GM18951 (cell line): ENCODE data around the gene PTGES3L.
"Not testable (repeated sequence)": the region's sequence is repeated elsewhere in the genome, so short reads cannot be mapped to it uniquely, and the experiment has no call there.

Source experiments
- POLR2A ChIP-seq: IDR thresholded peaks from 4 replicates; pipeline ENCODE4 v1.6.1; 2011; ENCODE audit warnings: mild to moderate bottlenecking; ENCODE audit not compliant: insufficient read length, insufficient read depth; ENCODE audit errors: extremely low read depth
- in situ Hi-C: fragments of 300-500 bp; cut with MboI; formaldehyde crosslinking; loops from one replicate; pipeline ENCODE4 v1.12.0; 2022; ENCODE audit warnings: low sequenced_read_pairs, mixed read lengths, inconsistent platforms; ENCODE audit not compliant: unreplicated experiment

The PTGES3L gene

GRCh38 chr17:42937712-42938596 lies 41.9 kb downstream of the PTGES3L start:
- in situ Hi-C loops: no loop called here

GRCh38 chr17:42929497-42929844 lies 50.4 kb downstream of the PTGES3L start:
- in situ Hi-C loops: no loop called here

More at GRCh38 chr17:42937712-42938596, 41.9 kb downstream of the PTGES3L start:
- no peak for TF ChIP-seq POLR2A

GRCh38 chr17:42928714-42929496 lies 51.0 kb downstream of the PTGES3L start:
- in situ Hi-C loops: no loop called here
- TF ChIP-seq POLR2A: no peak

More at GRCh38 chr17:42929497-42929844, 50.4 kb downstream of the PTGES3L start:
- no peak for TF ChIP-seq POLR2A

GRCh38 chr17:42924891-42925290 lies 55.0 kb downstream of the PTGES3L start:
- TF ChIP-seq POLR2A: no peak
- in situ Hi-C loops: no loop called here

- in situ Hi-C loops: not testable (repeated sequence)
Observed at GRCh38 chr17:42923472-42923871, 56.4 kb downstream of the PTGES3L start.

GRCh38 chr17:42922294-42922693 lies 57.6 kb downstream of the PTGES3L start:
- in situ Hi-C loops: no loop called here

GRCh38 chr17:42920922-42921321 lies 59.0 kb downstream of the PTGES3L start:
- TF ChIP-seq POLR2A: no peak
- in situ Hi-C loops: no loop called here

More at GRCh38 chr17:42922294-42922693, 57.6 kb downstream of the PTGES3L start:
- TF ChIP-seq POLR2A: no peak

GRCh38 chr17:42920106-42920900 lies 59.6 kb downstream of the PTGES3L start:
- in situ Hi-C loops: no loop called here
- no peak for TF ChIP-seq POLR2A

- in situ Hi-C loops: not testable (repeated sequence)
Observed at GRCh38 chr17:42919522-42920077, 60.3 kb downstream of the PTGES3L start.

- no peak for TF ChIP-seq POLR2A
- in situ Hi-C loops: no loop called here
Observed at GRCh38 chr17:42918902-42919521, 60.9 kb downstream of the PTGES3L start.
